ENCODE results near the gene KIF26B. TPM values are rescaled to one million over a fixed set of nuclear protein-coding genes. Genes with fewer than 3 reads are reported as not detected.

KIF26B gene
- total and polyA plus RNA-seq, 10 of the 15 experiments (the other 5 are each of a cell fraction or from before 2014, with no cell fraction given) = 0.35 to 11.6 (median 2.2) TPM

DNA sequence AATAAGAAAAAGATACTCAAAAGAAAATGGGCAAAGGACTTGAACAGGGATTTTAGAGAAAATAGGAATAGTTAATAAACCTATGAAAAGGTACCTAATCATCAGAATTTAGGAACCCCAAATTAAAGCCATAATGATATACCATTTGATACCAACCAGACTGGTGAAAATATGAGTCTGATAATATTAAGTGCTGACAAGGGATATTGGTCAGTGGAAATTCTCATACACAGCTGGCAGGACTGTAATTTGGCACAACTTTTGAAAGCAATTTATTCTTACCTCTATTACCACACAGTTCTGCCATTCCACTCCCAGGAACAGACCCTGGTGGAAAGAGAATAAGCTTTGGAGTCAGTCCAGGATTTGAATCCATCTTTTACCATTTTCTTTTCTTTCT is 111.3 kb downstream of the KIF26B start:
- in situ Hi-C loops (cut with MboI) (no loop called here), intact Hi-C loops (cut with micrococcal nuclease; ENCODE audit: unreplicated experiment) (no loop called here)
- no peak overlapping the region for H3K4me3 ChIP-seq
- no peaks in the 10 kb centered on the region for H3K79me2 ChIP-seq (ENCODE audit: control insufficient read depth, insufficient read depth, low read length)
- no peak overlapping the region for H3K4me2 ChIP-seq (ENCODE audit: control insufficient read depth, insufficient read depth)
- RAD21 ChIA-PET (ENCODE audit: unreplicated experiment) = no interaction called here
- no peak for ATAC-seq
- no peak for FAIRE-seq
- no peaks in the 10 kb centered on the region for H4K20me1 ChIP-seq (ENCODE audit: control insufficient read depth, insufficient read depth)
- POLR2A ChIA-PET = no interaction called here
- no peaks in the 10 kb centered on the region for H3K4me1 ChIP-seq (ENCODE audit: control insufficient read depth, insufficient read depth, low read length)
- no peak for DNase-seq (ENCODE audit: low read depth, low spot score)
- H3K9ac ChIP-seq (ENCODE audit: control insufficient read depth, insufficient read depth, low read length) = no peak overlapping the region
- no peak overlapping the region for H3K27ac ChIP-seq (ENCODE audit: control insufficient read depth, insufficient read depth)
- BruUV-seq (replicated peaks) = no TSS peak
- no peaks in the 10 kb centered on the region for H3K36me3 ChIP-seq (ENCODE audit: control insufficient read depth in 2 of 2, insufficient read depth in 2 of 2, low read length in 1 of 2)
- H3K9me3 ChIP-seq (replicated peaks; ENCODE audit: control insufficient read depth, insufficient read depth, low read length) = no peaks in the 10 kb centered on the region
- H2AFZ ChIP-seq (ENCODE audit: control insufficient read depth, low read depth, low read length) = no peak overlapping the region
- H3K27me3 ChIP-seq (replicated peaks in 1 of 2; ENCODE audit: control insufficient read depth in 2 of 2, insufficient read depth in 2 of 2, low read length in 1 of 2) = no peaks in the 10 kb centered on the region; a peak in 1 of 4 replicates
- SMC1A ChIA-PET (ENCODE audit: uncharacterized antibody, unreplicated experiment) = no interaction called here
- CTCF ChIA-PET = no interaction called here
- TF ChIP-seq TBL1XR1 (IDR thresholded peaks at IDR 0.05; ENCODE audit: low read depth, low read length) (no peak), STAT3 (IDR thresholded peaks at IDR 0.05; ENCODE audit: low read depth, low read length) (no peak), IKZF1 (conservative IDR thresholded peaks at IDR 0.05) (no peak), DPF2 (IDR thresholded peaks at IDR 0.05) (no peak), ZZZ3 (IDR thresholded peaks at IDR 0.05; ENCODE audit: control insufficient read depth, insufficient read length, low read depth) (no peak), PAX8 (IDR thresholded peaks at IDR 0.05) (no peak), POU2F2 (IDR thresholded peaks at IDR 0.05; ENCODE audit: borderline replicate concordance, low read depth, low read length) (no peak), MEF2A (IDR thresholded peaks at IDR 0.05; ENCODE audit: insufficient read depth, low read depth, low read length) (no peak), GATAD2B (conservative IDR thresholded peaks at IDR 0.05; ENCODE audit: low read depth) (no peak), JUNB (IDR thresholded peaks at IDR 0.05) (no peak), POLR2AphosphoS2 (IDR thresholded peaks at IDR 0.05; ENCODE audit: low read depth, low read length) (no peak), PML (IDR thresholded peaks at IDR 0.05; ENCODE audit: low read length) (no peak), REST (IDR thresholded peaks at IDR 0.05; ENCODE audit: low read depth, low read length) (no peak), RBBP5 (conservative IDR thresholded peaks at IDR 0.05) (no peak), WRNIP1 (IDR thresholded peaks at IDR 0.05; ENCODE audit: borderline replicate concordance, low read depth, low read length) (no peak)
- TF ChIP-seq, protein P1, sequence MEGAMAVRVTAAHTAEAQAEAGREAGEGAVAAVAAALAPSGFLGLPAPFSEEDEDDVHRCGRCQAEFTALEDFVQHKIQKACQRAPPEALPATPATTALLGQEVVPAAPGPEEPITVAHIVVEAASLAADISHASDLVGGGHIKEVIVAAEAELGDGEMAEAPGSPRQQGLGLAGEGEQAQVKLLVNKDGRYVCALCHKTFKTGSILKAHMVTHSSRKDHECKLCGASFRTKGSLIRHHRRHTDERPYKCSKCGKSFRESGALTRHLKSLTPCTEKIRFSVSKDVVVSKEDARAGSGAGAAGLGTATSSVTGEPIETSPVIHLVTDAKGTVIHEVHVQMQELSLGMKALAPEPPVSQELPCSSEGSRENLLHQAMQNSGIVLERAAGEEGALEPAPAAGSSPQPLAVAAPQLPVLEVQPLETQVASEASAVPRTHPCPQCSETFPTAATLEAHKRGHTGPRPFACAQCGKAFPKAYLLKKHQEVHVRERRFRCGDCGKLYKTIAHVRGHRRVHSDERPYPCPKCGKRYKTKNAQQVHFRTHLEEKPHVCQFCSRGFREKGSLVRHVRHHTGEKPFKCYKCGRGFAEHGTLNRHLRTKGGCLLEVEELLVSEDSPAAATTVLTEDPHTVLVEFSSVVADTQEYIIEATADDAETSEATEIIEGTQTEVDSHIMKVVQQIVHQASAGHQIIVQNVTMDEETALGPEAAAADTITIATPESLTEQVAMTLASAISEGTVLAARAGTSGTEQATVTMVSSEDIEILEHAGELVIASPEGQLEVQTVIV (IDR thresholded peaks at IDR 0.05; ENCODE audit: borderline replicate concordance, partially characterized antibody) = no peak
- TF ChIP-seq, protein P2, sequence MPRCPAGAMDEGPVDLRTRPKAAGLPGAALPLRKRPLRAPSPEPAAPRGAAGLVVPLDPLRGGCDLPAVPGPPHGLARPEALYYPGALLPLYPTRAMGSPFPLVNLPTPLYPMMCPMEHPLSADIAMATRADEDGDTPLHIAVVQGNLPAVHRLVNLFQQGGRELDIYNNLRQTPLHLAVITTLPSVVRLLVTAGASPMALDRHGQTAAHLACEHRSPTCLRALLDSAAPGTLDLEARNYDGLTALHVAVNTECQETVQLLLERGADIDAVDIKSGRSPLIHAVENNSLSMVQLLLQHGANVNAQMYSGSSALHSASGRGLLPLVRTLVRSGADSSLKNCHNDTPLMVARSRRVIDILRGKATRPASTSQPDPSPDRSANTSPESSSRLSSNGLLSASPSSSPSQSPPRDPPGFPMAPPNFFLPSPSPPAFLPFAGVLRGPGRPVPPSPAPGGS (IDR thresholded peaks at IDR 0.05; ENCODE audit: borderline replicate concordance, insufficient read depth, low read depth, low read length, poor library complexity, severe bottlenecking) = no peak
